ENCODE measurements around the gene LINGO3. TPM values are rescaled to one million over a fixed set of nuclear protein-coding genes. Genes with fewer than 3 reads are reported as not detected.

Gene LINGO3
- total RNA-seq, 2 experiments from 2014 or later: 0.33 to 0.39 TPM

- no peaks in the 10 kb centered on the region for H3K27me3 Mint-ChIP-seq
- CTCF ChIA-PET: interaction anchor here (0.6 to 1.6 kb wide), 4 partner anchors 8 to 24 kb away, joined by 3 to 6 read pairs (median 4); partner anchors contain the start of gene PLEKHJ1
- Histone ChIP-seq H3K27ac (ENCODE audit: low read depth in 1 of 2, low read length in 2 of 2) (no peak overlapping the region), H3K4me3 (ENCODE audit: low read length) (no peak overlapping the region), H3K4me1 (ENCODE audit: insufficient read depth, low read length) (peaks cover 59% of the 10 kb centered on the region), H3K9me3 (ENCODE audit: control insufficient read depth in 1 of 2, insufficient read depth in 1 of 2, low read length in 2 of 2) (no peaks in the 10 kb centered on the region), H3K36me3 (ENCODE audit: insufficient read depth, low read length) (no peaks in the 10 kb centered on the region), H3K27me3 (ENCODE audit: control insufficient read depth in 1 of 2, insufficient read depth in 2 of 2, low read length in 2 of 2) (no peaks in the 10 kb centered on the region)
- no peaks in the 10 kb centered on the region for H3K36me3 Mint-ChIP-seq (ENCODE audit: low read depth)
- H3K4me1 Mint-ChIP-seq (ENCODE audit: low read depth): peaks cover 29% of the 10 kb centered on the region
- H3K4me3 Mint-ChIP-seq: peak overlapping the region; percentile 83
- no peak for TF ChIP-seq CTCF (IDR thresholded peaks at IDR 0.05)
- DNase-seq: no peak
- no peaks in the 10 kb centered on the region for H3K9me3 Mint-ChIP-seq
- no peak for ATAC-seq (ENCODE audit: poor library complexity)
- H3K27ac Mint-ChIP-seq: peak overlapping the region; percentile 98
- POLR2A ChIA-PET: interaction anchor here (0.7 to 11.6 kb wide), 6 partner anchors 10 to 108 kb away, joined by 3 to 195 read pairs (median 7); partner anchors contain the start of genes AMH, AP3D1 and PLEKHJ1
- intact Hi-C loops (cut with DNase I, micrococcal nuclease): no loop called here
Measured at GRCh38 chr19:2259336-2259735, 48.6 kb downstream of the LINGO3 start.

Other genes starting within 250 kb of the LINGO3 start
- 10 to 100 TPM; 96.4 to 97.3 TPM for gene MOB3A, start 211.8 kb downstream of the LINGO3 start, total RNA-seq
- 10 to 100 TPM; 17.4 to 17.9 TPM for gene IZUMO4, start 211.2 kb downstream of the LINGO3 start, total RNA-seq
- 10 to 100 TPM; 41.8 to 41.9 TPM for gene AP3D1, start 156.6 kb downstream of the LINGO3 start, total RNA-seq
- 10 to 100 TPM; 20.9 to 24.8 TPM for gene DOT1L, start 144.2 kb downstream of the LINGO3 start, total RNA-seq
- 10 to 100 TPM; 21.4 to 23.2 TPM for gene PLEKHJ1, start 71.8 kb downstream of the LINGO3 start, total RNA-seq
- 100 to 1,000 TPM; 186 to 194 TPM for gene SF3A2, start 71.3 kb downstream of the LINGO3 start, total RNA-seq
- gene AMH, start 58.8 kb downstream of the LINGO3 start, total RNA-seq: 1 to 10 TPM; 3.3 to 3.5 TPM
- gene JSRP1, start 51.7 kb downstream of the LINGO3 start, total RNA-seq: under 1 TPM; 0.56 to 0.58 TPM
- gene PEAK3, start 26.0 kb downstream of the LINGO3 start, total RNA-seq: not detected
- gene LSM7, start 20.4 kb upstream of the LINGO3 start, total RNA-seq: 10 to 100 TPM; 73.6 to 80.1 TPM
- 100 to 1,000 TPM; 106 to 111 TPM for gene SPPL2B, start 20.5 kb upstream of the LINGO3 start, total RNA-seq
- not detected for gene TMPRSS9, start 52.1 kb upstream of the LINGO3 start, total RNA-seq
- 10 to 100 TPM; 17.3 to 22.3 TPM for gene TIMM13, start 119.4 kb upstream of the LINGO3 start, total RNA-seq
- 1 to 10 TPM; 9.7 to 10.0 TPM for gene LMNB2, start 148.8 kb upstream of the LINGO3 start, total RNA-seq
- gene GADD45B, start 168.0 kb upstream of the LINGO3 start, total RNA-seq: 100 to 1,000 TPM; 284 to 285 TPM